Ammon's horn (tissue), 1 donor: Measurements from ENCODE around the gene TSPAN9.
A peak's percentile ranks its signal among the peaks of the same experiment; 100 is the strongest.

ENCODE experiments used
- DNase-seq: peaks from one replicate; pipeline ENCODE4 v3.0.0-alpha.2; 2016; ENCODE audit warnings: low spot score

The TSPAN9 gene

GRCh38 chr12:3076730-3077571 lies at the start of gene TSPAN9:
Gene TSPAN9 (plus strand): TSS chr12:3077379. CDS start chr12:3201194, 123,815 bp downstream.
- peak; percentile 55 for DNase-seq

GRCh38 chr12:3028108-3028507 lies 49.1 kb upstream of the TSPAN9 start:
- DNase-seq: no peak

- no peak for DNase-seq
Measured at GRCh38 chr12:3030821-3031429, 46.3 kb upstream of the TSPAN9 start.

GRCh38 chr12:3032161-3032560 lies 45.0 kb upstream of the TSPAN9 start:
- no peak for DNase-seq

- no peak for DNase-seq
Measured at GRCh38 chr12:3032770-3033538, 44.2 kb upstream of the TSPAN9 start.

- DNase-seq: no peak
Measured at GRCh38 chr12:3033539-3033867, 43.7 kb upstream of the TSPAN9 start.

- DNase-seq: peak; percentile 77
Measured at GRCh38 chr12:3034067-3034750, 43.0 kb upstream of the TSPAN9 start.

- DNase-seq: no peak
Measured at GRCh38 chr12:3035171-3035570, 42.0 kb upstream of the TSPAN9 start.

- peak; percentile 82 for DNase-seq
Measured at GRCh38 chr12:3035815-3036702, 41.1 kb upstream of the TSPAN9 start.

- DNase-seq: no peak
Measured at GRCh38 chr12:3036901-3037600, 40.1 kb upstream of the TSPAN9 start.

- no peak for DNase-seq
Measured at GRCh38 chr12:3038166-3038565, 39.0 kb upstream of the TSPAN9 start.

GRCh38 chr12:3038926-3039510 lies 38.2 kb upstream of the TSPAN9 start:
- no peak for DNase-seq

- no peak for DNase-seq
Measured at GRCh38 chr12:3040026-3040656, 37.0 kb upstream of the TSPAN9 start.

GRCh38 chr12:3040663-3041544 lies 36.3 kb upstream of the TSPAN9 start:
- DNase-seq: no peak

GRCh38 chr12:3041558-3042164 lies 35.5 kb upstream of the TSPAN9 start:
- peak; percentile 88 for DNase-seq

- DNase-seq: no peak
Measured at GRCh38 chr12:3042394-3042793, 34.8 kb upstream of the TSPAN9 start.

GRCh38 chr12:3042826-3043225 lies 34.4 kb upstream of the TSPAN9 start:
- DNase-seq: no peak

GRCh38 chr12:3043406-3043805 lies 33.8 kb upstream of the TSPAN9 start:
- no peak for DNase-seq
